Lower lobe of right lung (tissue), 2 donors: ENCODE results near the gene TTLL6. TPM values are rescaled to one million over a fixed set of nuclear protein-coding genes. Genes with fewer than 3 reads are reported as not detected.
"Not testable (repeated sequence)": the region's sequence is repeated elsewhere in the genome, so short reads cannot be mapped to it uniquely, and the experiment has no call there.

ENCODE experiments used
- ATAC-seq, 2 donors: fragments of 200-7000 bp; cut with Tn5 transposase; one replicate each; pipeline ENCODE4 v1.9.1; 2020 to 2022; ENCODE audit warnings: mild to moderate bottlenecking in 2 of 2, moderate library complexity in 2 of 2
- DNase-seq: peaks from one replicate; pipeline ENCODE4 v3.0.0-alpha.2; 2020
- H3K27ac ChIP-seq: fragments of 200-600 bp; one replicate; pipeline ENCODE4 v1.8.0; 2022
- H3K27me3 ChIP-seq: fragments of 200-600 bp; one replicate; pipeline ENCODE4 v1.8.0; 2022; ENCODE audit warnings: low read depth
- H3K36me3 ChIP-seq: fragments of 200-600 bp; one replicate; pipeline ENCODE4 v1.8.0; 2022; ENCODE audit warnings: mild to moderate bottlenecking
- H3K4me1 ChIP-seq: fragments of 200-600 bp; one replicate; pipeline ENCODE4 v1.8.0; 2022
- H3K4me3 ChIP-seq: fragments of 200-600 bp; one replicate; pipeline ENCODE4 v1.8.0; 2022; ENCODE audit warnings: mild to moderate bottlenecking
- H3K9me3 ChIP-seq: fragments of 200-600 bp; one replicate; pipeline ENCODE4 v1.8.0; 2022
- CTCF ChIP-seq: fragments of 200-600 bp; IDR thresholded peaks from one replicate; pipeline ENCODE4 v1.8.0; 2022; ENCODE audit warnings: antibody characterized with exemption, mild to moderate bottlenecking
- intact Hi-C: fragments of 100-400 bp; cut with DNase I; formaldehyde crosslinking; loops from one replicate; pipeline ENCODE4 v1.11.0; 2022
- total RNA-seq: library from RNA; stranded (reverse); fragmentation: NEBNext Ultra II Directional; extraction: Animal tissue kit (Norgen Biotek cat#: 25700); gene quantifications from one replicate; pipeline ENCODE4 v1.2.1, GENCODE V29; 2021
- donor health status: DM: no; HTN: yes; CAD: no; lungs with severe emphysema.

TTLL6 gene
- total RNA-seq, 1 donor from 2014 or later: 2.7 TPM

GRCh38 chr17:48835971-48836370 lies 18.9 kb upstream of the TTLL6 start:
- peaks cover 94% of the 10 kb centered on the region for H3K4me1 ChIP-seq

GRCh38 chr17:48834973-48835372 lies 17.9 kb upstream of the TTLL6 start:
- ATAC-seq (no peak), DNase-seq (no peak)
- TF ChIP-seq CTCF: no peak
- Histone ChIP-seq H3K4me1 (peaks cover 84% of the 10 kb centered on the region), H3K27ac (no peak overlapping the region), H3K4me3 (no peak overlapping the region), H3K27me3 (no peaks in the 10 kb centered on the region), H3K36me3 (peaks cover 8% of the 10 kb centered on the region), H3K9me3 (no peaks in the 10 kb centered on the region)
- intact Hi-C loops: no loop called here

More at GRCh38 chr17:48835971-48836370, 18.9 kb upstream of the TTLL6 start:
- H3K9me3 ChIP-seq: no peaks in the 10 kb centered on the region
- TF ChIP-seq CTCF: no peak
- no peak overlapping the region for H3K4me3 ChIP-seq
- no peaks in the 10 kb centered on the region for H3K27me3 ChIP-seq
- no peak for DNase-seq
- intact Hi-C loops: no loop called here
- peaks cover 8% of the 10 kb centered on the region for H3K36me3 ChIP-seq
- H3K27ac ChIP-seq: no peak overlapping the region
- no peak for ATAC-seq

- peak overlapping the region; percentile 86 for H3K4me3 ChIP-seq
- no peak for DNase-seq
- no peaks in the 10 kb centered on the region for H3K27me3 ChIP-seq
- no peak for TF ChIP-seq CTCF
- peaks cover 49% of the 10 kb centered on the region for H3K4me1 ChIP-seq
- no peak for ATAC-seq
- peaks cover 8% of the 10 kb centered on the region for H3K36me3 ChIP-seq
- intact Hi-C loops: no loop called here
- H3K27ac ChIP-seq: peak overlapping the region; percentile 98
- H3K9me3 ChIP-seq: no peaks in the 10 kb centered on the region
These were observed 14.5 kb upstream of the TTLL6 start for GRCh38 chr17:48831549-48831883.

GRCh38 chr17:48830840-48831548 lies 14.0 kb upstream of the TTLL6 start, which contains the start of gene CALCOCO2:
Gene CALCOCO2 (plus strand): TSS chr17:48831035. CDS start chr17:48841708, 10,673 bp downstream.
- no peaks in the 10 kb centered on the region for H3K9me3 ChIP-seq
- H3K27me3 ChIP-seq: no peaks in the 10 kb centered on the region
- intact Hi-C loops: no loop called here
- H3K4me3 ChIP-seq: peak within 1 kb of the TSS; percentile 86
- ATAC-seq: peak; percentile 99
- DNase-seq: peak; percentile 97
- H3K4me1 ChIP-seq: peaks cover 44% of the 10 kb centered on the region
- H3K27ac ChIP-seq: peak within 1 kb of the TSS; percentile 98
- peak; percentile 12 for TF ChIP-seq CTCF
- H3K36me3 ChIP-seq: peaks cover 8% of the 10 kb centered on the region

- ATAC-seq (no peak), DNase-seq (no peak)
- intact Hi-C loops: no loop called here
- H3K36me3 ChIP-seq: no peaks in the 10 kb centered on the region
- H3K9me3 ChIP-seq: no peaks in the 10 kb centered on the region
- no peak overlapping the region for H3K27ac ChIP-seq
- no peak overlapping the region for H3K4me3 ChIP-seq
- no peak for TF ChIP-seq CTCF
- H3K4me1 ChIP-seq: no peaks in the 10 kb centered on the region
- H3K27me3 ChIP-seq: no peaks in the 10 kb centered on the region
These were observed 8.7 kb upstream of the TTLL6 start for GRCh38 chr17:48825446-48826381.

GRCh38 chr17:48820936-48821335 lies 3.9 kb upstream of the TTLL6 start:
- H3K4me1 ChIP-seq: peaks cover 14% of the 10 kb centered on the region
- H3K36me3 ChIP-seq, H3K9me3 ChIP-seq, DNase-seq, H3K4me3 ChIP-seq, intact Hi-C loops, ATAC-seq, H3K27ac ChIP-seq: not testable (repeated sequence)
- H3K27me3 ChIP-seq: peaks cover 13% of the 10 kb centered on the region
